Stimulated activated CD8-positive, alpha-beta memory T cell treated with anti-CD3 and anti-CD28 coated beads, Interleukin-4, amount 100 ng/mL, for 4 hours (primary cell): Measurements from ENCODE around the gene ITGA3.

ENCODE experiments used
- DNase-seq, 2 donors: peaks; one replicate each; pipeline ENCODE4 v3.0.0-alpha.2; 2020; ENCODE audit warnings: low read depth in 2 of 2, low spot score in 1 of 2

The ITGA3 gene

GRCh38 chr17:50127697-50128361 lies 71.9 kb downstream of the ITGA3 start:
- no peak for DNase-seq

- no peak for DNase-seq
These were observed 72.8 kb downstream of the ITGA3 start for GRCh38 chr17:50128441-50129352.

GRCh38 chr17:50129353-50129727 lies 73.4 kb downstream of the ITGA3 start:
- DNase-seq = no peak

GRCh38 chr17:50129728-50130558 lies 74.0 kb downstream of the ITGA3 start, which contains the start of gene SAMD14:
Gene SAMD14 (minus strand): TSS chr17:50130160. CDS start chr17:50124959, 5,201 bp downstream.
- no peak for DNase-seq

- no peak for DNase-seq
These were observed 74.8 kb downstream of the ITGA3 start for GRCh38 chr17:50130559-50131305.

- no peak for DNase-seq
These were observed 76.3 kb downstream of the ITGA3 start for GRCh38 chr17:50132104-50132794.

- DNase-seq = no peak
These were observed 77.3 kb downstream of the ITGA3 start for GRCh38 chr17:50133028-50133768.

- no peak for DNase-seq
These were observed 77.8 kb downstream of the ITGA3 start for GRCh38 chr17:50133769-50134099.

- no peak for DNase-seq
These were observed 78.5 kb downstream of the ITGA3 start for GRCh38 chr17:50134206-50135110.

- DNase-seq = no peak
These were observed 79.6 kb downstream of the ITGA3 start for GRCh38 chr17:50135316-50136095.

- no peak for DNase-seq
These were observed 80.3 kb downstream of the ITGA3 start for GRCh38 chr17:50136096-50136687.

GRCh38 chr17:50137042-50137441 lies 81.1 kb downstream of the ITGA3 start:
- no peak for DNase-seq

- DNase-seq = no peak
These were observed 83.4 kb downstream of the ITGA3 start for GRCh38 chr17:50139185-50139783.
